OCI-LY3 (cell line): Measurements from ENCODE around the gene GALNT11.

ENCODE experiments used
- H2AFZ ChIP-seq: fragments of 200-600, 300-600 bp; shearing (Covaris generic); 2 replicates; pipeline ENCODE4 v1.6.0; 2014; ENCODE audit warnings: antibody characterized with exemption, low read depth, low read length
- H3K27ac ChIP-seq: fragments of 200-600, 300-600 bp; sonication (generic); 2 replicates; pipeline ENCODE4 v1.5.1; 2014; ENCODE audit warnings: mild to moderate bottlenecking, low read length, moderate library complexity, mixed read lengths
- H3K27me3 ChIP-seq: fragments of 200-600, 300-600 bp; sonication (generic); 2 replicates; pipeline ENCODE4 v1.6.1; 2014; ENCODE audit warnings: low read depth, low read length, mixed read lengths
- H3K36me3 ChIP-seq: fragments of 200-600, 300-600 bp; sonication (generic); replicated peaks from 2 replicates; pipeline ENCODE3; 2014; ENCODE audit warnings: low read depth, low read length, mixed read lengths
- H3K4me1 ChIP-seq: fragments of 300-600, 200-600 bp; sonication (generic); 2 replicates; pipeline ENCODE4 v1.6.1; 2014; ENCODE audit warnings: low read length, mixed read lengths
- H3K4me2 ChIP-seq: fragments of 200-600, 300-600 bp; sonication (generic); 2 replicates; pipeline ENCODE4 v1.6.1; 2014; ENCODE audit warnings: low read length, mixed read lengths
- H3K4me3 ChIP-seq: fragments of 300-600, 200-600 bp; sonication (generic); 2 replicates; pipeline ENCODE4 v1.5.1; 2014; ENCODE audit warnings: antibody characterized with exemption, mild to moderate bottlenecking, low read length, moderate library complexity
- H3K79me2 ChIP-seq: fragments of 300-600, 200-600 bp; shearing (Covaris generic); 2 replicates; pipeline ENCODE4 v1.6.1; 2014; ENCODE audit warnings: mild to moderate bottlenecking, low read length, mixed read lengths
- H3K9ac ChIP-seq: fragments of 300-600, 200-600 bp; shearing (Covaris generic); 2 replicates; pipeline ENCODE4 v1.6.0; 2014; ENCODE audit warnings: mild to moderate bottlenecking, low read length, moderate library complexity
- H3K9me3 ChIP-seq: fragments of 200-600, 300-600 bp; shearing (Covaris generic); 2 replicates; pipeline ENCODE4 v1.6.1; 2014; ENCODE audit warnings: low read length, mixed read lengths; ENCODE audit not compliant: insufficient read depth
- H4K20me1 ChIP-seq: fragments of 200-600, 300-600 bp; sonication (generic); 2 replicates; pipeline ENCODE4 v1.6.1; 2016; ENCODE audit warnings: low read length, mixed read lengths; ENCODE audit not compliant: insufficient read depth
- EZH2phosphoT487 ChIP-seq: fragments of 200-600 bp; shearing (Covaris generic); IDR thresholded peaks from 2 replicates; pipeline ENCODE4 v1.6.1; 2018; ENCODE audit warnings: antibody characterized with exemption, mixed run types, low read depth
- TF ChIP-seq, protein P1 (sequence below): fragments of 200-600, 300-600 bp; sonication (generic); IDR thresholded peaks from 2 replicates; pipeline ENCODE4 v1.5.1; 2014; ENCODE audit warnings: antibody characterized with exemption, low read length, low read depth

Gene GALNT11

DNA sequence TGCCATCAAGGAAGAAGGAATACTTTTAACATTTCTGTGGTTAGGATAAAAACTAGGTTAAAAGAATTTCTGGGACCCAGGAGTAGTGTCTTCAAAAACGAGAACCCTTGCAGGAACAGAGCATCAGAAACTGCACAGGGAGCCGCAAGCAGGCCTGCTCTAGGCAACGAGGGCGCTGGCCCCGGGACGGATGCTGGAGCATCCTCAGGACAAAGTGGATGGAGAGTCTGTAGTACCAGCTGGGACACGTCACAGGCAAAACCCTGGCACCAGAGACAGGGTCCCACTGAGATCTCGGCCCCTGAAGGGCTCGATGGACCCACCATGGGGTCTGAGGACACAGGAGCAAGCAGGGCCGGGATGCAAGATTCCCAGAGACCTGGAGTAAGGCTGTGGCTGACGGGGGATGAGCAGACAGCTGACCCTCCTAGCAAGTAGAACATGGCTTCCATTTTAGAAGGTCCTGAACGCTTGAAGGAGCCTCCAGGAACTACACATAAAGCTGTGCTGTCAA, 106.6 kb downstream of the GALNT11 start:
- Histone ChIP-seq H3K27ac (no peak overlapping the region), H3K36me3 (peaks cover 8% of the 10 kb centered on the region), H3K4me3 (no peak overlapping the region)

DNA sequence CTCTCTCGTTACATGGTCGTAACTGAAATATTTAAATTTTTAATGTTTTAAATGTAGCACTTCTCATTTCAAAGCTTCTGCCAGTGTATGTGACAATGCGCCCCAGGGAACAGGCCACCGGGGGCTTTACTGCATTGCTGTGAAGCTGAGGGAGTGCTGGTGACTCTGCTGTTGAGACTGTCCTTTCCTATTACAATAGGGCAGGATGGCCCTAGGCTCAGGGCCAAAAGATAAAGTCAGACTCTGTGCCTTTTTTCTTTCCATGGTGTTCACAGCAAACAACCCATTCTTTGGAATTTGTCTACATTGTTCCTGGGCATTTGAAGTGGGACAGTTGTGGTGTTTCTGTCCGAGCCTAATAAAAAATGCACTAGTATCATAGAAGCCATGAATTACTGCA, 107.3 kb downstream of the GALNT11 start:
- H3K9ac ChIP-seq, result no peak overlapping the region
- TF ChIP-seq, protein P1, sequence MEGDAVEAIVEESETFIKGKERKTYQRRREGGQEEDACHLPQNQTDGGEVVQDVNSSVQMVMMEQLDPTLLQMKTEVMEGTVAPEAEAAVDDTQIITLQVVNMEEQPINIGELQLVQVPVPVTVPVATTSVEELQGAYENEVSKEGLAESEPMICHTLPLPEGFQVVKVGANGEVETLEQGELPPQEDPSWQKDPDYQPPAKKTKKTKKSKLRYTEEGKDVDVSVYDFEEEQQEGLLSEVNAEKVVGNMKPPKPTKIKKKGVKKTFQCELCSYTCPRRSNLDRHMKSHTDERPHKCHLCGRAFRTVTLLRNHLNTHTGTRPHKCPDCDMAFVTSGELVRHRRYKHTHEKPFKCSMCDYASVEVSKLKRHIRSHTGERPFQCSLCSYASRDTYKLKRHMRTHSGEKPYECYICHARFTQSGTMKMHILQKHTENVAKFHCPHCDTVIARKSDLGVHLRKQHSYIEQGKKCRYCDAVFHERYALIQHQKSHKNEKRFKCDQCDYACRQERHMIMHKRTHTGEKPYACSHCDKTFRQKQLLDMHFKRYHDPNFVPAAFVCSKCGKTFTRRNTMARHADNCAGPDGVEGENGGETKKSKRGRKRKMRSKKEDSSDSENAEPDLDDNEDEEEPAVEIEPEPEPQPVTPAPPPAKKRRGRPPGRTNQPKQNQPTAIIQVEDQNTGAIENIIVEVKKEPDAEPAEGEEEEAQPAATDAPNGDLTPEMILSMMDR, result no peak
- no peak for TF ChIP-seq EZH2phosphoT487
- no peaks in the 10 kb centered on the region for H3K4me1 ChIP-seq
- no peak overlapping the region for H3K27ac ChIP-seq
- H3K4me3 ChIP-seq, result no peak overlapping the region
- no peaks in the 10 kb centered on the region for H3K27me3 ChIP-seq
- H3K79me2 ChIP-seq, result no peaks in the 10 kb centered on the region
- no peak overlapping the region for H2AFZ ChIP-seq
- H3K36me3 ChIP-seq, result peaks cover 8% of the 10 kb centered on the region
- H3K9me3 ChIP-seq, result no peaks in the 10 kb centered on the region
- H3K4me2 ChIP-seq, result no peak overlapping the region
- no peaks in the 10 kb centered on the region; the same call in 1 of the 2 replicates for H4K20me1 ChIP-seq

More for the DNA sequence above, 106.6 kb downstream of the GALNT11 start:
- Histone ChIP-seq H3K4me1 (no peaks in the 10 kb centered on the region), H3K9me3 (no peaks in the 10 kb centered on the region), H3K9ac (no peak overlapping the region), H3K4me2 (no peak overlapping the region), H4K20me1 (no peaks in the 10 kb centered on the region), H2AFZ (no peak overlapping the region), H3K27me3 (no peaks in the 10 kb centered on the region), H3K79me2 (no peaks in the 10 kb centered on the region)
- TF ChIP-seq, protein P1, result no peak
- TF ChIP-seq EZH2phosphoT487, result no peak

DNA sequence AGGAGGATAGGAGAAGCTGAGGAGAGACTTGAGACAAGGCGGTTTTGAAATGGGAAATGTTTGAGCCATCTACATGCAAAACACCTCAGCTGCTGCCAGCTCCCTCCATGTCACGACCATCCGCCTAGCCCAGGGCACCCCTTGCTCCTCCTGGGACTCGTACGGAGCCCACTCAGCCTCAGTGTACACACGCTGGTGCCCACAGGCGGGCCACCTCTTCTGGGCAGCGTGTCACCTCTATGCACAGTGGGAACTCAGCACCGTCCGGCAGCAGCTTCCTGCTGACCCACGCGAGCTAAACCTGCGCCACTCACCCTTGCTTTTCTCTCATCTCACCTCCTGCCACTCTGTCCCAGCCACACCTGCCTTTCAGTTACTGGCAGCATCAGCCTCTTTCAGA, 108.3 kb downstream of the GALNT11 start:
- no peak overlapping the region for H3K9ac ChIP-seq
- H3K27ac ChIP-seq, result no peak overlapping the region
- H3K4me2 ChIP-seq, result no peak overlapping the region
- no peaks in the 10 kb centered on the region for H3K27me3 ChIP-seq
- no peak overlapping the region for H3K4me3 ChIP-seq
- H2AFZ ChIP-seq, result no peak overlapping the region
- peaks cover 13% of the 10 kb centered on the region for H3K36me3 ChIP-seq
- TF ChIP-seq, protein P1, result no peak
- no peak for TF ChIP-seq EZH2phosphoT487
- H3K9me3 ChIP-seq, result no peaks in the 10 kb centered on the region
- H4K20me1 ChIP-seq, result no peaks in the 10 kb centered on the region; the same call in 1 of the 2 replicates
- no peaks in the 10 kb centered on the region for H3K4me1 ChIP-seq
- no peaks in the 10 kb centered on the region for H3K79me2 ChIP-seq

DNA sequence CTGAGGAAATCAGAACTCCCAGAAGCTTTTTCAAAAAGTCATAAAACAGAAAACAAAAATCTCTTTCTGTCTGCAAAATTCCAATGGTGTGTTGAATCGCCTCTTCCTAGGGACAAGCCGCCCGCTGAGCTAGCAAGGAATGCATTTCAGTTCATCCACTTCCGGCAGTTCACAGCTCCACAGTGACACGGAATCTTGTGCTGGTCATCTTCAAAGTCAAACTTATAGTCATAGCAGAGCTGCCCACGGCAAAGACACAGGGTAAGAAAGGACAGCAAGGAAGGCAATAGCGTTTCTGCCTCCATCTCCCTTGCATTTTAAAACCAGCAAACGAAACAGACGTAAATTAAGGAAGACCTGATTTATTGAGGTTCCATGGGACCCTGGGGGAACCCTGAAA, 111.2 kb downstream of the GALNT11 start:
- Histone ChIP-seq H4K20me1 (no peaks in the 10 kb centered on the region; the same call in 1 of the 2 replicates), H3K4me2 (no peak overlapping the region), H3K79me2 (no peaks in the 10 kb centered on the region), H3K4me3 (no peak overlapping the region), H3K27ac (no peak overlapping the region), H3K36me3 (peaks cover 26% of the 10 kb centered on the region), H3K9ac (no peak overlapping the region), H3K9me3 (no peaks in the 10 kb centered on the region), H3K4me1 (no peaks in the 10 kb centered on the region), H2AFZ (no peak overlapping the region), H3K27me3 (no peaks in the 10 kb centered on the region)
- TF ChIP-seq, protein P1, result no peak
- no peak for TF ChIP-seq EZH2phosphoT487
